ENCODE data around the gene PLCH2.
"Not testable (repeated sequence)": the region's sequence is repeated elsewhere in the genome, so short reads cannot be mapped to it uniquely, and the experiment has no call there.

The PLCH2 gene

GRCh38 chr1:2439369-2439768 lies 36.7 kb upstream of the PLCH2 start:
- in situ Hi-C loops (cut with HindIII; ENCODE audit: low sequenced_read_pairs) = no loop called here

- in situ Hi-C loops (cut with HindIII; ENCODE audit: low sequenced_read_pairs) = not testable (repeated sequence)
These were observed 35.7 kb upstream of the PLCH2 start for GRCh38 chr1:2440346-2440745.

- in situ Hi-C loops (cut with HindIII; ENCODE audit: low sequenced_read_pairs) = no loop called here
These were observed 34.3 kb upstream of the PLCH2 start for GRCh38 chr1:2441746-2442145.

- in situ Hi-C loops (cut with HindIII; ENCODE audit: low sequenced_read_pairs) = no loop called here
These were observed 33.4 kb upstream of the PLCH2 start for GRCh38 chr1:2442661-2443060.

GRCh38 chr1:2443277-2444137 lies 32.6 kb upstream of the PLCH2 start:
- in situ Hi-C loops (cut with HindIII; ENCODE audit: low sequenced_read_pairs) = no loop called here

GRCh38 chr1:2444138-2444591 lies 31.9 kb upstream of the PLCH2 start:
- in situ Hi-C loops (cut with HindIII; ENCODE audit: low sequenced_read_pairs) = no loop called here

- in situ Hi-C loops (cut with HindIII; ENCODE audit: low sequenced_read_pairs) = no loop called here
These were observed 30.8 kb upstream of the PLCH2 start for GRCh38 chr1:2445162-2445822.

GRCh38 chr1:2445823-2446215 lies 30.3 kb upstream of the PLCH2 start:
- in situ Hi-C loops (cut with HindIII; ENCODE audit: low sequenced_read_pairs) = no loop called here

GRCh38 chr1:2446394-2446793 lies 29.7 kb upstream of the PLCH2 start:
- in situ Hi-C loops (cut with HindIII; ENCODE audit: low sequenced_read_pairs) = no loop called here

GRCh38 chr1:2446861-2447260 lies 29.2 kb upstream of the PLCH2 start:
- in situ Hi-C loops (cut with HindIII; ENCODE audit: low sequenced_read_pairs) = no loop called here

- in situ Hi-C loops (cut with HindIII; ENCODE audit: low sequenced_read_pairs) = no loop called here
These were observed 28.6 kb upstream of the PLCH2 start for GRCh38 chr1:2447276-2448097.

GRCh38 chr1:2448098-2448445 lies 28.0 kb upstream of the PLCH2 start:
- in situ Hi-C loops (cut with HindIII; ENCODE audit: low sequenced_read_pairs) = no loop called here

GRCh38 chr1:2449636-2450454 lies 26.2 kb upstream of the PLCH2 start:
- in situ Hi-C loops (cut with HindIII; ENCODE audit: low sequenced_read_pairs) = no loop called here

- in situ Hi-C loops (cut with HindIII; ENCODE audit: low sequenced_read_pairs) = no loop called here
These were observed 24.3 kb upstream of the PLCH2 start for GRCh38 chr1:2451741-2452140.

- in situ Hi-C loops (cut with HindIII; ENCODE audit: low sequenced_read_pairs) = no loop called here
These were observed 23.7 kb upstream of the PLCH2 start for GRCh38 chr1:2452201-2452931.

- in situ Hi-C loops (cut with HindIII; ENCODE audit: low sequenced_read_pairs) = no loop called here
These were observed 23.2 kb upstream of the PLCH2 start for GRCh38 chr1:2452932-2453315.

GRCh38 chr1:2454227-2454626 lies 21.9 kb upstream of the PLCH2 start:
- in situ Hi-C loops (cut with HindIII; ENCODE audit: low sequenced_read_pairs) = no loop called here

- in situ Hi-C loops (cut with HindIII; ENCODE audit: low sequenced_read_pairs) = no loop called here
These were observed 20.3 kb upstream of the PLCH2 start for GRCh38 chr1:2455757-2456156.

- in situ Hi-C loops (cut with HindIII; ENCODE audit: low sequenced_read_pairs) = no loop called here
These were observed 18.6 kb upstream of the PLCH2 start for GRCh38 chr1:2457444-2457843.

- in situ Hi-C loops (cut with HindIII; ENCODE audit: low sequenced_read_pairs) = no loop called here
These were observed 17.4 kb upstream of the PLCH2 start for GRCh38 chr1:2458687-2459086.

All from DLD1 (cell line).